ENCODE results near the gene C1QTNF8.

The C1QTNF8 gene

GRCh38 chr16:1096169-1097082, at the start of gene C1QTNF8:
Gene C1QTNF8, minus strand, starts transcription at chr16:1096244. Its CDS starts 1,322 bp downstream, at chr16:1094922.
- DNase-seq (ENCODE audit: low read depth), result no peak

GRCh38 chr16:1145383-1146100, 49.5 kb upstream of the C1QTNF8 start:
- no peak for DNase-seq (ENCODE audit: low read depth)

- DNase-seq (ENCODE audit: low read depth), result no peak
These were observed 48.7 kb upstream of the C1QTNF8 start for GRCh38 chr16:1144476-1145382.

GRCh38 chr16:1143761-1144450, 47.9 kb upstream of the C1QTNF8 start:
- no peak for DNase-seq (ENCODE audit: low read depth)

- DNase-seq (ENCODE audit: low read depth), result no peak
These were observed 46.9 kb upstream of the C1QTNF8 start for GRCh38 chr16:1142911-1143310.

GRCh38 chr16:1141716-1142115, 45.7 kb upstream of the C1QTNF8 start:
- DNase-seq (ENCODE audit: low read depth), result no peak

GRCh38 chr16:1141191-1141590, 45.1 kb upstream of the C1QTNF8 start:
- no peak for DNase-seq (ENCODE audit: low read depth)

GRCh38 chr16:1140582-1141162, 44.6 kb upstream of the C1QTNF8 start:
- DNase-seq (ENCODE audit: low read depth), result no peak

GRCh38 chr16:1137604-1138003, 41.6 kb upstream of the C1QTNF8 start:
- DNase-seq (ENCODE audit: low read depth), result no peak

- DNase-seq (ENCODE audit: low read depth), result no peak
These were observed 39.4 kb upstream of the C1QTNF8 start for GRCh38 chr16:1135459-1135825.

- DNase-seq (ENCODE audit: low read depth), result no peak
These were observed 38.9 kb upstream of the C1QTNF8 start for GRCh38 chr16:1134776-1135458.

GRCh38 chr16:1133810-1134520, 37.9 kb upstream of the C1QTNF8 start:
- DNase-seq (ENCODE audit: low read depth), result no peak

GRCh38 chr16:1133271-1133670, 37.2 kb upstream of the C1QTNF8 start:
- DNase-seq (ENCODE audit: low read depth), result no peak

- no peak for DNase-seq (ENCODE audit: low read depth)
These were observed 36.4 kb upstream of the C1QTNF8 start for GRCh38 chr16:1132431-1132830.

GRCh38 chr16:1131378-1131994, 35.4 kb upstream of the C1QTNF8 start:
- no peak for DNase-seq (ENCODE audit: low read depth)

GRCh38 chr16:1130382-1130781, 34.3 kb upstream of the C1QTNF8 start:
- no peak for DNase-seq (ENCODE audit: low read depth)

- no peak for DNase-seq (ENCODE audit: low read depth)
These were observed 33.3 kb upstream of the C1QTNF8 start for GRCh38 chr16:1129106-1129960.

- DNase-seq (ENCODE audit: low read depth), result no peak
These were observed 32.1 kb upstream of the C1QTNF8 start for GRCh38 chr16:1127971-1128715.
